SK-N-SH (cell line): ENCODE measurements around the gene ASXL2. TPM values are rescaled to one million over a fixed set of nuclear protein-coding genes. Genes with fewer than 3 reads are reported as not detected.

ENCODE experiments used
- CTCF ChIA-PET: fragments of 300-600, 350-600 bp; formaldehyde crosslinking; extraction: SDS; loops from one replicate; lab custom pipeline; 2021; lab: Yijun Ruan, JAX
- POLR2A ChIA-PET: fragments of 350-600 bp; sonication (Branson Sonifier 250); formaldehyde crosslinking; extraction: SDS; loops from one replicate; lab custom pipeline; 2020; ENCODE audit warnings: antibody characterized with exemption, inconsistent platforms; lab: Yijun Ruan, JAX
- DNase-seq: peaks from one replicate; pipeline ENCODE4 v3.0.0; 2012
- H2AFZ ChIP-seq: fragments of 200-600 bp; sonication (generic); 2 replicates; pipeline ENCODE4 v1.8.1; 2016; ENCODE audit warnings: antibody characterized with exemption, mild to moderate bottlenecking, low read depth
- H3F3A ChIP-seq: fragments of 200-600 bp; sonication (generic); replicated peaks from 2 replicates; pipeline ENCODE3; 2016; ENCODE audit warnings: antibody characterized with exemption, mild to moderate bottlenecking; ENCODE audit not compliant: insufficient read depth
- H3K27ac ChIP-seq, 2 experiments: fragments of 200-500 bp in 1 of 2; fragments of 200-600 bp in 1 of 2; sonication (Bioruptor generic) in 1 of 2; sonication (generic), shearing (Covaris generic) in 1 of 2; 2 replicates each; pipeline versions ENCODE4 v1.5.1 to v1.6.1; 2014 to 2016; ENCODE audit warnings: low read depth in 2 of 2, inconsistent platforms in 1 of 2, low read length in 1 of 2, mild to moderate bottlenecking in 1 of 2, mixed read lengths in 1 of 2
- H3K27me3 ChIP-seq: fragments of 200-600 bp; sonication (generic), shearing (Covaris generic); 2 replicates; pipeline ENCODE4 v1.6.1; 2016; ENCODE audit warnings: mixed run types; ENCODE audit not compliant: insufficient read depth
- H3K36me3 ChIP-seq, 2 experiments: fragments of 200-500 bp in 1 of 2; fragments of 200-600 bp in 1 of 2; sonication (Bioruptor generic) in 1 of 2; sonication (generic) in 1 of 2; replicated peaks in 1 of 2; 2 replicates each; pipeline versions ENCODE3 to v1.5.1; 2014 to 2016; ENCODE audit warnings: low read length in 1 of 2, mild to moderate bottlenecking in 1 of 2; ENCODE audit not compliant: insufficient read depth in 2 of 2, control insufficient read depth in 1 of 2
- H3K4me1 ChIP-seq, 2 experiments: fragments of 200-500 bp in 1 of 2; fragments of 200-600 bp in 1 of 2; sonication (Bioruptor generic) in 1 of 2; sonication (generic), shearing (Covaris generic) in 1 of 2; 2 replicates each; pipeline versions ENCODE4 v1.5.1 to v1.6.1; 2014 to 2016; ENCODE audit warnings: low read depth in 1 of 2, low read length in 1 of 2, mixed run types in 1 of 2; ENCODE audit not compliant: insufficient read depth in 2 of 2, control insufficient read depth in 1 of 2
- H3K4me2 ChIP-seq: fragments of 200-600 bp; sonication (generic), shearing (Covaris generic); 2 replicates; pipeline ENCODE4 v1.6.1; 2017; ENCODE audit warnings: mixed run types
- H3K4me3 ChIP-seq, 2 experiments: fragments of 200-500 bp in 1 of 2; fragments of 200-600 bp in 1 of 2; sonication (Bioruptor generic) in 1 of 2; sonication (generic), shearing (Covaris generic) in 1 of 2; 2 replicates each; pipeline versions ENCODE4 v1.5.1 to v1.8.1; 2014 to 2016; ENCODE audit warnings: low read depth in 2 of 2, inconsistent platforms in 1 of 2, low read length in 1 of 2, mild to moderate bottlenecking in 1 of 2, mixed read lengths in 1 of 2, moderate library complexity in 1 of 2
- H3K79me2 ChIP-seq: fragments of 200-600 bp; sonication (generic); 2 replicates; pipeline ENCODE4 v1.8.1; 2017; ENCODE audit warnings: mild to moderate bottlenecking; ENCODE audit not compliant: insufficient read depth
- H3K9ac ChIP-seq: fragments of 200-600 bp; sonication (generic); 2 replicates; pipeline ENCODE4 v1.6.1; 2017; ENCODE audit warnings: mixed run types
- H3K9me2 ChIP-seq: fragments of 200-600 bp; sonication (generic); 2 replicates; pipeline ENCODE4 v1.6.1; 2017; ENCODE audit warnings: mixed run types
- H3K9me3 ChIP-seq: fragments of 200-600 bp; sonication (generic); 2 replicates; pipeline ENCODE4 v1.6.1; 2017; ENCODE audit warnings: mixed run types, mild to moderate bottlenecking, moderate library complexity
- H4K20me1 ChIP-seq: fragments of 200-600 bp; sonication (generic); 2 replicates; pipeline ENCODE4 v1.6.1; 2017; ENCODE audit warnings: mild to moderate bottlenecking, mixed run types; ENCODE audit not compliant: insufficient read depth
- EP300 ChIP-seq, 2 experiments: IDR thresholded peaks; 2 replicates each; pipeline versions ENCODE4 v1.4.0 to v1.6.1; 2012; ENCODE audit warnings: borderline replicate concordance in 1 of 2, low read depth in 1 of 2, low read length in 1 of 2
- EZH2phosphoT487 ChIP-seq: fragments of 200-600 bp; sonication (generic); IDR thresholded peaks from 2 replicates; pipeline ENCODE4 v1.6.1; 2017; ENCODE audit warnings: low read depth, mixed run types, mild to moderate bottlenecking, antibody characterized with exemption, moderate library complexity, borderline replicate concordance
- FOXJ3 ChIP-seq: sonication (generic); formaldehyde crosslinking; IDR thresholded peaks from 2 replicates; pipeline ENCODE4 v1.5.1; 2020; ENCODE audit warnings: mild to moderate bottlenecking, missing genetic modification reagents
- FOXM1 ChIP-seq: IDR thresholded peaks from 2 replicates; pipeline ENCODE4 v1.4.0; 2012; ENCODE audit warnings: low read depth, mild to moderate bottlenecking
- GATA2 ChIP-seq: sonication (generic); formaldehyde crosslinking; IDR thresholded peaks from 2 replicates; pipeline ENCODE4 v1.5.0; 2020; ENCODE audit warnings: mild to moderate bottlenecking, missing genetic modification reagents
- JUND ChIP-seq: IDR thresholded peaks from 2 replicates; pipeline ENCODE4 v1.4.0; 2012
- MXI1 ChIP-seq: IDR thresholded peaks from 2 replicates; pipeline ENCODE4 v1.6.1; 2012; ENCODE audit warnings: mild to moderate bottlenecking, low read depth, low read length, improper control_type of control experiment
- RAD21 ChIP-seq: IDR thresholded peaks from 2 replicates; pipeline ENCODE4 v1.6.1; 2012; ENCODE audit warnings: mild to moderate bottlenecking, low read length
- RCOR1 ChIP-seq: fragments of 150-350 bp; IDR thresholded peaks from 2 replicates; pipeline ENCODE4 v1.6.1; 2017; ENCODE audit warnings: antibody characterized with exemption, low read length
- RXRA ChIP-seq: IDR thresholded peaks from 2 replicates; pipeline ENCODE4 v1.4.0; 2012; ENCODE audit warnings: low read depth, mild to moderate bottlenecking, borderline replicate concordance
- SIN3A ChIP-seq: IDR thresholded peaks from 2 replicates; pipeline ENCODE4 v1.6.1; 2012; ENCODE audit warnings: low read depth, mild to moderate bottlenecking, low read length, moderate library complexity, borderline replicate concordance
- TAF1 ChIP-seq: IDR thresholded peaks from 2 replicates; pipeline ENCODE4 v1.6.1; 2012; ENCODE audit warnings: low read depth, mild to moderate bottlenecking, low read length, moderate library complexity, borderline replicate concordance
- TCF12 ChIP-seq: IDR thresholded peaks from 2 replicates; pipeline ENCODE4 v1.4.0; 2012
- WGBS: methylation state at CpG from one replicate; pipeline ENCODE4 v1.1.6; 2017; ENCODE audit warnings: low lambda C conversion rate; 5-methylcytosine and 5-hydroxymethylcytosine counted together
- polyA plus RNA-seq, 3 experiments: library from polyadenylated mRNA; depleted of rRNA; stranded (reverse); fragments of >200 nt; gene quantifications; 2 replicates each; pipeline ENCODE4 v1.2.3, GENCODE V29; 2012
- TF ChIP-seq, protein P1 (sequence below): IDR thresholded peaks from 2 replicates; pipeline ENCODE4; 2012
- TF ChIP-seq, protein P2 (sequence below): fragments of 150-350 bp; IDR thresholded peaks from 2 replicates; pipeline ENCODE4 v1.6.1; 2016; ENCODE audit warnings: mild to moderate bottlenecking, low read depth, low read length
- TF ChIP-seq, protein P3 (sequence below): IDR thresholded peaks from 2 replicates; pipeline ENCODE4 v1.6.1; 2012; ENCODE audit warnings: mild to moderate bottlenecking, low read depth, low read length, moderate library complexity
- TF ChIP-seq, protein P4 (sequence below): IDR thresholded peaks from 2 replicates; pipeline ENCODE4 v1.4.0; 2012; ENCODE audit warnings: low read depth, borderline replicate concordance
- TF ChIP-seq, protein P5 (sequence below): IDR thresholded peaks from 2 replicates; pipeline ENCODE4 v1.4.0; 2012; ENCODE audit warnings: low read depth, borderline replicate concordance

Gene ASXL2
- polyA plus RNA-seq, 1 of the 3 experiments (the other 2 are of a cell fraction): 4.8 TPM

DNA sequence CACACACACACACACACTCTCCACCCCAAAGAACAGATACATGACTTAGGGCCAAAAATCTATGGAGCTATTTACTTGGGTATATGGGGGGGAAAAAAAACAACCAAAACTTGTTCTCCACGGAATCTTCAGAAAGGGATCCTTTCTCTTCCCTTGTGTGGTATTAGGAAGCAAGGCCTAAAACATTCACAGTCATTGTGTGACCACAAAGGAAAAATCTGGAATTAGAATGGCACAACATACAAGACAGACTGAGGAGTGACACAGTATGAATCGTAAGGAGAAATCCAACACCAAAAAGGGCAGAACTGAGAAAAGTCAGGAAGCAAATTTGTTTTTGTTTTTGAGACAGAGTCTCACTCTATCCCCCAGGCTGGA is 70.3 kb downstream of the ASXL2 start:
- Histone ChIP-seq H3K79me2 (peaks cover 22% of the 10 kb centered on the region; the same call in 1 of the 2 replicates), H3K9me2 (no peaks in the 10 kb centered on the region), H3K4me1 (peaks cover 0 to 5% of the 10 kb centered on the region in 2 experiments; a peak in 2 of 4 replicates), H3F3A (no peaks in the 10 kb centered on the region), H3K27ac (peak overlapping the region in 1 of 2 experiments; percentile 1; a peak in 1 of 4 replicates), H3K4me3 (no peak overlapping the region), H3K9ac (no peak overlapping the region), H3K9me3 (no peaks in the 10 kb centered on the region), H2AFZ (no peak overlapping the region), H3K4me2 (no peak overlapping the region), H3K36me3 (peaks cover 24 to 38% of the 10 kb centered on the region in 2 experiments), H3K27me3 (no peaks in the 10 kb centered on the region), H4K20me1 (no peaks in the 10 kb centered on the region)
- ChIA-PET CTCF (interaction anchor here (0.6 kb wide), 1 partner anchor 53 kb away, joined by 3 read pairs; no protein-coding TSS in a partner anchor), POLR2A (no interaction called here)
- no peak for DNase-seq
- TF ChIP-seq TAF1: no peak
- TF ChIP-seq RXRA: no peak
- TF ChIP-seq, protein P1, sequence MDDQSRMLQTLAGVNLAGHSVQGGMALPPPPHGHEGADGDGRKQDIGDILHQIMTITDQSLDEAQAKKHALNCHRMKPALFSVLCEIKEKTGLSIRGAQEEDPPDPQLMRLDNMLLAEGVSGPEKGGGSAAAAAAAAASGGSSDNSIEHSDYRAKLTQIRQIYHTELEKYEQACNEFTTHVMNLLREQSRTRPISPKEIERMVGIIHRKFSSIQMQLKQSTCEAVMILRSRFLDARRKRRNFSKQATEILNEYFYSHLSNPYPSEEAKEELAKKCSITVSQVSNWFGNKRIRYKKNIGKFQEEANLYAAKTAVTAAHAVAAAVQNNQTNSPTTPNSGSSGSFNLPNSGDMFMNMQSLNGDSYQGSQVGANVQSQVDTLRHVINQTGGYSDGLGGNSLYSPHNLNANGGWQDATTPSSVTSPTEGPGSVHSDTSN: no peak
- no peak for TF ChIP-seq TCF12
- no peak for TF ChIP-seq MXI1
- TF ChIP-seq EP300 (IDR thresholded peaks at IDR 0.05; ENCODE audit: borderline replicate concordance in 1 of 2, low read depth in 1 of 2, low read length in 1 of 2): no peak
- no peak for TF ChIP-seq FOXJ3
- TF ChIP-seq RAD21: no peak
- no peak for TF ChIP-seq SIN3A
- TF ChIP-seq, protein P2, sequence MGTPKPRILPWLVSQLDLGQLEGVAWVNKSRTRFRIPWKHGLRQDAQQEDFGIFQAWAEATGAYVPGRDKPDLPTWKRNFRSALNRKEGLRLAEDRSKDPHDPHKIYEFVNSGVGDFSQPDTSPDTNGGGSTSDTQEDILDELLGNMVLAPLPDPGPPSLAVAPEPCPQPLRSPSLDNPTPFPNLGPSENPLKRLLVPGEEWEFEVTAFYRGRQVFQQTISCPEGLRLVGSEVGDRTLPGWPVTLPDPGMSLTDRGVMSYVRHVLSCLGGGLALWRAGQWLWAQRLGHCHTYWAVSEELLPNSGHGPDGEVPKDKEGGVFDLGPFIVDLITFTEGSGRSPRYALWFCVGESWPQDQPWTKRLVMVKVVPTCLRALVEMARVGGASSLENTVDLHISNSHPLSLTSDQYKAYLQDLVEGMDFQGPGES: no peak
- TF ChIP-seq, protein P3, sequence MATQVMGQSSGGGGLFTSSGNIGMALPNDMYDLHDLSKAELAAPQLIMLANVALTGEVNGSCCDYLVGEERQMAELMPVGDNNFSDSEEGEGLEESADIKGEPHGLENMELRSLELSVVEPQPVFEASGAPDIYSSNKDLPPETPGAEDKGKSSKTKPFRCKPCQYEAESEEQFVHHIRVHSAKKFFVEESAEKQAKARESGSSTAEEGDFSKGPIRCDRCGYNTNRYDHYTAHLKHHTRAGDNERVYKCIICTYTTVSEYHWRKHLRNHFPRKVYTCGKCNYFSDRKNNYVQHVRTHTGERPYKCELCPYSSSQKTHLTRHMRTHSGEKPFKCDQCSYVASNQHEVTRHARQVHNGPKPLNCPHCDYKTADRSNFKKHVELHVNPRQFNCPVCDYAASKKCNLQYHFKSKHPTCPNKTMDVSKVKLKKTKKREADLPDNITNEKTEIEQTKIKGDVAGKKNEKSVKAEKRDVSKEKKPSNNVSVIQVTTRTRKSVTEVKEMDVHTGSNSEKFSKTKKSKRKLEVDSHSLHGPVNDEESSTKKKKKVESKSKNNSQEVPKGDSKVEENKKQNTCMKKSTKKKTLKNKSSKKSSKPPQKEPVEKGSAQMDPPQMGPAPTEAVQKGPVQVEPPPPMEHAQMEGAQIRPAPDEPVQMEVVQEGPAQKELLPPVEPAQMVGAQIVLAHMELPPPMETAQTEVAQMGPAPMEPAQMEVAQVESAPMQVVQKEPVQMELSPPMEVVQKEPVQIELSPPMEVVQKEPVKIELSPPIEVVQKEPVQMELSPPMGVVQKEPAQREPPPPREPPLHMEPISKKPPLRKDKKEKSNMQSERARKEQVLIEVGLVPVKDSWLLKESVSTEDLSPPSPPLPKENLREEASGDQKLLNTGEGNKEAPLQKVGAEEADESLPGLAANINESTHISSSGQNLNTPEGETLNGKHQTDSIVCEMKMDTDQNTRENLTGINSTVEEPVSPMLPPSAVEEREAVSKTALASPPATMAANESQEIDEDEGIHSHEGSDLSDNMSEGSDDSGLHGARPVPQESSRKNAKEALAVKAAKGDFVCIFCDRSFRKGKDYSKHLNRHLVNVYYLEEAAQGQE: no peak
- no peak for TF ChIP-seq EZH2phosphoT487
- no peak for TF ChIP-seq GATA2
- TF ChIP-seq, protein P4, sequence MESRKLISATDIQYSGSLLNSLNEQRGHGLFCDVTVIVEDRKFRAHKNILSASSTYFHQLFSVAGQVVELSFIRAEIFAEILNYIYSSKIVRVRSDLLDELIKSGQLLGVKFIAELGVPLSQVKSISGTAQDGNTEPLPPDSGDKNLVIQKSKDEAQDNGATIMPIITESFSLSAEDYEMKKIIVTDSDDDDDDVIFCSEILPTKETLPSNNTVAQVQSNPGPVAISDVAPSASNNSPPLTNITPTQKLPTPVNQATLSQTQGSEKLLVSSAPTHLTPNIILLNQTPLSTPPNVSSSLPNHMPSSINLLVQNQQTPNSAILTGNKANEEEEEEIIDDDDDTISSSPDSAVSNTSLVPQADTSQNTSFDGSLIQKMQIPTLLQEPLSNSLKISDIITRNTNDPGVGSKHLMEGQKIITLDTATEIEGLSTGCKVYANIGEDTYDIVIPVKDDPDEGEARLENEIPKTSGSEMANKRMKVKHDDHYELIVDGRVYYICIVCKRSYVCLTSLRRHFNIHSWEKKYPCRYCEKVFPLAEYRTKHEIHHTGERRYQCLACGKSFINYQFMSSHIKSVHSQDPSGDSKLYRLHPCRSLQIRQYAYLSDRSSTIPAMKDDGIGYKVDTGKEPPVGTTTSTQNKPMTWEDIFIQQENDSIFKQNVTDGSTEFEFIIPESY: no peak
- TF ChIP-seq, protein P5, sequence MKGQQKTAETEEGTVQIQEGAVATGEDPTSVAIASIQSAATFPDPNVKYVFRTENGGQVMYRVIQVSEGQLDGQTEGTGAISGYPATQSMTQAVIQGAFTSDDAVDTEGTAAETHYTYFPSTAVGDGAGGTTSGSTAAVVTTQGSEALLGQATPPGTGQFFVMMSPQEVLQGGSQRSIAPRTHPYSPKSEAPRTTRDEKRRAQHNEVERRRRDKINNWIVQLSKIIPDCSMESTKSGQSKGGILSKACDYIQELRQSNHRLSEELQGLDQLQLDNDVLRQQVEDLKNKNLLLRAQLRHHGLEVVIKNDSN: no peak
- no peak for TF ChIP-seq RCOR1
- no peak for TF ChIP-seq FOXM1
- TF ChIP-seq JUND: no peak
- WGBS: 85% methylated on average over 2 of the region's 2 CpGs
